GM12878 (cell line): ENCODE results near the gene SNU13. TPM values are rescaled to one million over a fixed set of nuclear protein-coding genes. Genes with fewer than 3 reads are reported as not detected.

Source experiments
- BCL3 ChIP-seq: IDR thresholded peaks from 2 replicates; pipeline ENCODE4 v1.6.1; 2011; ENCODE audit warnings: borderline replicate concordance, low read depth, mild to moderate bottlenecking, moderate library complexity, low read length; ENCODE audit not compliant: insufficient read depth, poor library complexity, severe bottlenecking
- BRCA1 ChIP-seq: IDR thresholded peaks from 2 replicates; pipeline ENCODE4 v1.6.1; 2011; ENCODE audit warnings: low read depth, low read length, improper control_type of control experiment
- DPF2 ChIP-seq: fragments of 450-650 bp; IDR thresholded peaks from 2 replicates; pipeline ENCODE4 v1.6.1; 2017; ENCODE audit warnings: mild to moderate bottlenecking
- E2F8 ChIP-seq: fragments of 450-650 bp; IDR thresholded peaks from 2 replicates; pipeline ENCODE4 v1.6.1; 2018; ENCODE audit warnings: mild to moderate bottlenecking, low read depth, moderate library complexity; ENCODE audit not compliant: partially characterized antibody
- ELK1 ChIP-seq: IDR thresholded peaks from 2 replicates; pipeline ENCODE4 v1.6.1; 2012; ENCODE audit warnings: low read depth, low read length, improper control_type of control experiment
- EP300 ChIP-seq, 2 experiments: fragments of 150-350 bp in 1 of 2; IDR thresholded peaks; 2 replicates each; pipeline ENCODE4 v1.6.1; 2011 to 2012; ENCODE audit warnings: low read depth in 2 of 2, low read length in 2 of 2, borderline replicate concordance in 1 of 2, improper control_type of control experiment in 1 of 2, inconsistent platforms in 1 of 2; ENCODE audit not compliant: control insufficient read depth in 1 of 2
- FOS ChIP-seq: IDR thresholded peaks from 3 replicates; pipeline ENCODE4 v1.6.1; 2011; ENCODE audit warnings: borderline replicate concordance; ENCODE audit not compliant: insufficient read length; ENCODE audit errors: extremely low read depth
- HCFC1 ChIP-seq: fragments of 150-350 bp; IDR thresholded peaks from 2 replicates; pipeline ENCODE4 v1.6.1; 2014; ENCODE audit warnings: low read length
- JUNB ChIP-seq: IDR thresholded peaks from 2 replicates; pipeline ENCODE4 v1.6.1; 2016; ENCODE audit warnings: antibody characterized with exemption, mild to moderate bottlenecking
- MEF2A ChIP-seq: IDR thresholded peaks from 2 replicates; pipeline ENCODE4 v1.6.1; 2011; ENCODE audit warnings: low read depth, mild to moderate bottlenecking, low read length, moderate library complexity; ENCODE audit not compliant: insufficient read depth
- NFYA ChIP-seq: IDR thresholded peaks from 2 replicates; pipeline ENCODE4 v1.6.1; 2011; ENCODE audit warnings: low read depth, mild to moderate bottlenecking, low read length, improper control_type of control experiment, borderline replicate concordance
- PAX8 ChIP-seq: fragments of 450-650 bp; IDR thresholded peaks from 2 replicates; pipeline ENCODE4 v1.6.1; 2017; ENCODE audit warnings: mild to moderate bottlenecking, moderate library complexity
- PKNOX1 ChIP-seq: fragments of 450-650 bp; IDR thresholded peaks from 2 replicates; pipeline ENCODE4 v1.6.1; 2016; ENCODE audit warnings: mild to moderate bottlenecking
- RAD51 ChIP-seq: fragments of 450-650 bp; IDR thresholded peaks from 2 replicates; pipeline ENCODE4 v1.6.1; 2016; ENCODE audit warnings: moderate library complexity, mild to moderate bottlenecking, inconsistent platforms
- SIX5 ChIP-seq: IDR thresholded peaks from 2 replicates; pipeline ENCODE4 v1.6.1; 2011; ENCODE audit warnings: mild to moderate bottlenecking, low read depth, low read length, moderate library complexity; ENCODE audit not compliant: severe bottlenecking
- SMC3 ChIP-seq: IDR thresholded peaks from 2 replicates; pipeline ENCODE4 v1.6.1; 2011; ENCODE audit warnings: low read length, improper control_type of control experiment, borderline replicate concordance
- TCF3 ChIP-seq: IDR thresholded peaks from 2 replicates; pipeline ENCODE4 v1.6.1; 2012; ENCODE audit warnings: low read depth, mild to moderate bottlenecking, low read length, borderline replicate concordance; ENCODE audit not compliant: insufficient read depth
- YY1 ChIP-seq: IDR thresholded peaks from 2 replicates; pipeline ENCODE4 v1.6.1; 2011; ENCODE audit warnings: low read depth, mild to moderate bottlenecking, low read length
- ZBED1 ChIP-seq: IDR thresholded peaks from 2 replicates; pipeline ENCODE4 v1.6.1; 2016; ENCODE audit warnings: borderline replicate concordance
- ZBTB33 ChIP-seq: fragments of 450-650 bp; IDR thresholded peaks from 2 replicates; pipeline ENCODE4 v1.6.1; 2017; ENCODE audit warnings: mild to moderate bottlenecking
- ZNF207 ChIP-seq: fragments of 450-650 bp; IDR thresholded peaks from 2 replicates; pipeline ENCODE4 v1.6.1; 2014; ENCODE audit warnings: antibody characterized with exemption, mild to moderate bottlenecking, borderline replicate concordance
- ZNF384 ChIP-seq: IDR thresholded peaks from 2 replicates; pipeline ENCODE4 v1.6.1; 2012; ENCODE audit warnings: low read depth, mild to moderate bottlenecking, low read length, improper control_type of control experiment, borderline replicate concordance
- polyA plus RNA-seq, 11 experiments: library from polyadenylated mRNA; depleted of rRNA in 4 of 11; unstranded in 6 of 11; stranded (reverse) in 5 of 11; fragments of >200 nt; fragmentation: Nextera tagmentation in 4 of 11; fragmentation: Illumina TruSeq in 1 of 11; extraction: Ambion mirVana in 4 of 11; extraction: Trizol in 1 of 11; gene quantifications; 1 replicate in 1 of 11; 2 replicates in 10 of 11; pipeline versions ENCODE4 v1.2.1 to v1.2.3, GENCODE V29; 2011 to 2016; ENCODE audit warnings: inconsistent platforms in 2 of 11, missing spikeins in 2 of 11, low read depth in 1 of 11
- total RNA-seq, 4 experiments: library from RNA; depleted of rRNA in 3 of 4; stranded (reverse); fragments of >200 nt in 3 of 4; fragmentation: Illumina TruSeq in 1 of 4; extraction: Trizol in 1 of 4; gene quantifications; 2 replicates each; pipeline versions ENCODE4 v1.2.1 to v1.2.3, GENCODE V29; 2013 to 2021

SNU13 gene
- total and polyA plus RNA-seq, 10 of the 15 experiments (the other 5 are each of a cell fraction or from before 2014, with no cell fraction given): 157 to 870 (median 256) TPM

- TF ChIP-seq ZBTB33: no peak
- TF ChIP-seq ZNF207: no peak
- TF ChIP-seq PKNOX1: no peak
- TF ChIP-seq DPF2: 0 out of 2 replicates have a peak, but pooled peaks have one; percentile 27
- no peak for TF ChIP-seq ZNF384
- no peak for TF ChIP-seq EP300 (IDR thresholded peaks at IDR 0.05; ENCODE audit: borderline replicate concordance in 1 of 2, control insufficient read depth in 1 of 2, low read depth in 2 of 2, low read length in 2 of 2)
- no peak for TF ChIP-seq SMC3
- TF ChIP-seq RAD51: no peak
- TF ChIP-seq HCFC1: 0 out of 2 replicates have a peak, but pooled peaks have one; percentile 22
- TF ChIP-seq E2F8: no peak
- no peak for TF ChIP-seq NFYA
- no peak for TF ChIP-seq YY1
- no peak for TF ChIP-seq ELK1
- no peak for TF ChIP-seq BCL3
- TF ChIP-seq ZBED1: no peak
- TF ChIP-seq MEF2A: no peak
- TF ChIP-seq PAX8: no peak
- no peak for TF ChIP-seq JUNB
- TF ChIP-seq TCF3: no peak
- TF ChIP-seq SIX5: no peak
- no peak for TF ChIP-seq FOS
- TF ChIP-seq BRCA1: no peak
These were observed 6.4 kb downstream of the SNU13 start (continued) for GRCh38 chr22:41682033-41682807.
